ENCODE measurements around the gene DUSP14.

The DUSP14 gene

DNA sequence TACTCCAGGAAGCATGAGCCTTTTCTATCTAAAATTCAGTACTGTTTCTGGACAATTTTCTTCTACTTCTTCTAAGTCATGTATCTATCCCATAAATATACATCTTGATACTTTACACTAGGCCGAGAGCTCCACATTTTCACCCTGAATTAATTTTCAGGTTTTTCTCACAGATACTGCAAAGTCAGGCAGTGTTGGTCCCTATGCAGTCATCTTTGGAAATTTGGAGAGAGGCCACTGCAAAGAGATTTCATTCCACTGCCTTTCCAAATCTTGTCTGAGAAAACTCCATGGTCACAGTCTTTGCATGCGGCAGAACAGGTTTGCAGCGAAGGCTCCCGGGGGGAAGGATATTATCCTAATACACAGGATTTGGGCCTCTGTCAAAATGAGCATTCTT, 28.2 kb downstream of the DUSP14 start:
- DNase-seq (ENCODE audit: low spot score): no peak

- no peak for DNase-seq (ENCODE audit: low spot score)
Observed at GRCh38 chr17:37518826-37519225, 29.1 kb downstream of the DUSP14 start.

DNA sequence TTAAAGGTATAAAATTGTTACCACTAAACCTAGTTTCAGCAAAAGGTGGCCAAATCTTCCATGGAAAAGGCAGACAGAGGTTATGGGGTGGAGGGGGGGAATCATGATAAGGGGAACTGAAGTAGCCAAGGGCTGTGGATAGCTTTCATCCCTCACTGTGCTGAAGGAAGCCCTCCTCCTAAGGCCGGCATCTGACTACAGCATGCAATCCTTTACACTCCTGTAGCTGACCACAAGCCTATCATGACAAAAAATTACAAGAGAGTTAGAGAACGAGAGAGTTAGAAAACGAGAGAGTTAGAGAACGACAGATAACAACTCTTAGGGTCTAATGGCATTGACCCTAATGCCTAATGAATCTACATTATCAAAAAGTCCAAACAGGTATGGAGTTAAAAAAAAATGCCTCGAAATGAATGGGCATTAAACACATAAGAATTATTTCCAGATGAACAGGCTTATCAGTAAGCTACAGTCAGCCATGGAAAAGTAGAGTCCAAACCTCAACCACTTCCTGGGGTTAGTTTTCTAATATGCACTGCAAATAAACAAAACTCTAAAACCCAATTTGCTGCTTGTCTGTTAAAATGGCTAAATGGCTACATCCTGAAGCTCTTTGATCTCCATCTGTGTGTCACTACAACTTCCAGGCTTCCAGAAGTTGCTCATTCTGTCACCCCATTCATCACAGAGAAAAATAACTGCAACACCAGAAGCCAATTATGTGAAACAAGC, 29.7 kb downstream of the DUSP14 start:
- DNase-seq (ENCODE audit: low spot score): no peak

- DNase-seq (ENCODE audit: low spot score): no peak
Observed at GRCh38 chr17:37520174-37520573, 30.5 kb downstream of the DUSP14 start.

DNA sequence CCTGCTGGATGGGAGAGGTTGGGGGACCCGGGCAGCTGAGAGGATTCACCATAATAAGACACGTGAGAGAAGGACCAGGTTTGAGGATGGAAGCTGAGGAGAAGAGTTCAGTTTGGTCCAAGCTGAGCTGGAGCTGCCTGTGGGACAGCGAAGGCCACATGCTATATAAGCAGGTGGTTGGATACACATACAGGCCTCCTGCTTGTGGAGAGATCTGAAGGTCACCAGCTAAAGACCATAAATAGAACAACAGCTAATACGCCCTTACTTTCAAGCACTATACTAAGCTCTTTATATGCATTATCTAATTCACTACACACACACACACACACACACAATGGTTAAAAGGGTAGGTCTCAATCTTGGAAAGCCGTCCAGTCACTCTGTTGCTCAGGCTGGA, 32.1 kb downstream of the DUSP14 start:
- no peak for DNase-seq (ENCODE audit: low spot score)

- DNase-seq (ENCODE audit: low spot score): no peak
Observed at GRCh38 chr17:37523715-37524219, 34.1 kb downstream of the DUSP14 start.

- DNase-seq (ENCODE audit: low spot score): peak; percentile 67
Observed at GRCh38 chr17:37527249-37527851, 37.7 kb downstream of the DUSP14 start.

DNA sequence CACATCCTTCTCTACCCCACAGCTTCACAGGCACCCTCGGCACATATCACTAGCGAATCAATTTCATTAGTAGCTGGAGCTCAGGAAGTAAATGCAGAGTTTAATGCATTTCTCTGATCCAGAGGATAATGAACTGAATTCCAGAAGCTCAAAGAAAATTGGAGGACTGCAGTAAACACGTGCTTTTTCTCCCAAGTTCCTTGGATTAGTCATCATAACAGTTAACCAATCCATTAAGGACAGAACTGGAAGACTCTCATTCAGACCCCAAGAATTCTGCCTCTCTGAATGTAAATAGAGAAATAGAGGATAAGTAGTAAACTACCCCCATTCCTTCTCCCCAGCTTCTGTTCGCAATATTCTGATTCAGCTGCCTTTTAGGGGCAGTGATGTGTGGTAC, 40.7 kb downstream of the DUSP14 start:
- no peak for DNase-seq (ENCODE audit: low spot score)

DNA sequence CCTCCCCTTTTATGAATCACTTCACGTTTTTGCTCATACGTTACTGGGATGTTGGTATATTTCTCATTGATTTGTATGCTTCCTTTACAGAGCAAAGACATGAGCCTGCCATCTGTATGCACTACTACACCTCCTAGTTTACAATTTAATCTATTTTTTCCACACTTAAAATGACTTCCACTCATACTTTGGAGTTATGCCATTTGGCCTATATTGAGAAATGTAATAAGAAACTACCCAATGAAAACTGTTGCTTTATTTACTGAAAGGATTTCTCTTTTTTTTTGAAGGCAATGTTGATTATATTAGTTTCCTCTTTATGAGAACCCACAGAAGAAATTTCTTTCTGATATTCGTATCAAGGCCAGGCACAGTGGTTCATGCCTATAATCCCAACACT, 43.1 kb downstream of the DUSP14 start:
- no peak for DNase-seq (ENCODE audit: low spot score)

DNA sequence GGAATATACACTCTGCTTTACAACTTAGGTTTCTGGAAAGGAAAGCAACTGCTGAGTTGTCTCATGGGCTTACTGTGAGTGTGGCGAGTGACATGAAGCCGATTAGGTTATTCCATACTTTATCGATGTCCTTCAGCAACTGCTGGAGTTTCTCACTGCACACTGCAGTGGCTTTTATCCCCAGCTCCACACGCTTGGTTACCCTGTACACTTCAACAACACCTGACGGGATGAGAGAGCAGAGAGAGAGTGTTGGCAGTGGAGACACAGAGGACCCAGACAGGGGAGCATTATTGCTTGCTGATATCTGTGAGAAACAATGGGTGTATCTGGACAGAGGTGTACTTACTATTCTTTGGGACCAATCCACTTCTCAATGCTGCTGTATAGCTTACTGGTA, 46.2 kb downstream of the DUSP14 start:
- no peak for DNase-seq (ENCODE audit: low spot score)

DNA sequence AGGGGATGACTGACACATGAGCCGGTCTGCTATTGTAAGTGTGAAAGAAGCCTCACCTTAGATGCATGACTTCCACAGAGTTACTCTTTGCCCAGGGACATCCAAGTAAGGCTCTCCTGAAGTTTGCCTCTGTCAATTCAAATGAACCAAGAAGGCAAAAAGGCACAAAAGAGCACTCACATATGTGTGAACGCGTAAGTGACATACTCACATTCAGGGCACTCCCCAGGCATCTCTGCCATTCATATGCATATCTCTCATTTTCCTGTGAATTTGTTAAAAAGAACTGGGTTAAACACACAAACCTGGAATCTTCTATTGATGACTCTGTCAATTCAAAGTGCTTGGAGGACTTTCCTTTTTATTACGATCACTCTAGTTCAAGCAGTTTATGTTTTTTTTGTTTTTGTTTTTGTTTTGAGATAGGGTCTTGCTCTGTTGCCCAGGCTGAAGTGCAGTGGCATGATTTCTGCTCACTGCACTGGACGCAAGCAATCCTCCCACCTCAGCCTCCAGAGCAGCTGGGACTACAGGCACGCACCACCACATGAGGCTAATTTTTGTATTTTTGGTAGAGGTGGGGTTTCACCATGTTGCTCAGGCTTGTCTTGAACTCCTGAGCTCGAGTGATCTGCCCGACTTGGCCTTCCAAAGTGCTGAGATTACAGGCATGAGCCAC, 49.4 kb downstream of the DUSP14 start:
- DNase-seq (ENCODE audit: low spot score): no peak

DNA sequence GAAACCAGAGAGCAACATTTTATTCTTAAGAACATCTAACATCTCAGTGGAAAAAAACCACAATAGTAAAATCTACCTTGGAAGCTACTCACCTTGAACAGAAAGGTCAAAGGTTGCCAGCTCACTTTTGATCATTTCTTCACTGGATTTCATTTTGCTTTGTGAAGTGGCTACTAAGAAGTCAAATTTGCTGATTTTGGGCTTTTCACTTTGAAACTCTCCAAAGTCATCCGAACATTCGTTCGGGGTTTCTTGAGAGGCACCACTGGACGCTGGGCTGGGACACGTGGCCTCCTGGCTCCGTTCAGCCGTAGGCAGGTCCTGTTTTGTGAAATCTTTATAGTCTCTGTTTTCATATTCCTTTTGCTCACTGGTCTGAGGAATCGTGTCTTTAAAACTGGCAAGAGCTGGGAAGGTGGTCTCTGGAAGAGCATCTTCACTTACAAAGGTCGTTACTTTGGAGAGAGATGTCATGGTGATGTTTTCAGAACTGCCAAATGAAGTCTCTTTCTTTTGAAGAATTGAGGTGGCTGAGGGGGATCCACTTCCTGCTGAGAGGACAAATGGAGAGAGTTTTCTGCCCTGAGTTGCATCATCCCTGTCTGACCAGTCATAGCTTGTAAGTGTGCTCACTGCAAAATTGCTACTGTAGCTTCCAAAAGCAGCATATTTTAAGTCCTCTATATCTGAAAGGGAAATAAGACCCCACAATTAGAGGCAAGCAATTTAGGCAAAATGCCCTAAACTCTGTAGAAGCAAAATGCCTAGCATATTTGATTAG, 52.4 kb downstream of the DUSP14 start:
- peak; percentile 22 for DNase-seq (ENCODE audit: low spot score)

DNA sequence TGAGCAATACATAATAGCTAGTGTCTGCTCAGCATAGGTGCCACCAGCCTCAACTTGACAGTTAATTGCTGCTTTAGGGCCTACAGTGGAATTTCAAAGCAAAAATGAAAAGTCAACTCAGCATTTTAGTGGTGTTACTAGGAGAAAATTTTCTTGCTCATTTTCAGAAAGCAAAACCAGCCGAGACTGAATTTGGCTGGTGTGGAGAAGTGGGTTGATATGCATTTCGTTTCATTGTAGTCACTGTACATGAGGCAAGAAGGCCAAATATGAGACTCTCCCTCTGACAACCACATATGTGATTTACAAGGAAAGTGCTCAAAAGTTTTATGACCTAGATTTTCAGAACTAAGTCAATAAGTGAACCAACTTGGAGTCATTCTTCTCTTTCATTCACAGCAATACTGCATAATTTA, 54.0 kb downstream of the DUSP14 start:
- DNase-seq (ENCODE audit: low spot score): no peak

DNA sequence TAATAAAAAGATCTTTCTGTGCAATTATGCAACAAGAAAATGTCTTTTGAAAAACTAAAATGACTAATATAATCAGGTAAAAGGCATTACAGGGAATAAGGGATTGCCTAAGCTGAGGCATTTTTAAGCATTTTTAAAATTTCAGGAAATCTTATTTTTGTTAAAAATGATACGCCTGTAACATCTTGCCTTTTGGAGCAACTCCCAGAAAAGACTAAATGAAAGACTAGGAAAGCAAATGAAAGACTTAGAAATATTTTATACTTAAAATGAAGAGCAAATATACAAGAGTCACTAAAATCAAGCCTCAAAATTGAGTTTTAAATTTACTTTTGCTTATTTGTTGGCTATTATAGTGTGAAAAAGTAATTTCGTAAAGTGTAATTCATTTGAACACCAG, 55.8 kb downstream of the DUSP14 start:
- DNase-seq (ENCODE audit: low spot score): no peak

GRCh38 chr17:37546302-37546701, 56.6 kb downstream of the DUSP14 start:
- DNase-seq (ENCODE audit: low spot score): no peak

DNA sequence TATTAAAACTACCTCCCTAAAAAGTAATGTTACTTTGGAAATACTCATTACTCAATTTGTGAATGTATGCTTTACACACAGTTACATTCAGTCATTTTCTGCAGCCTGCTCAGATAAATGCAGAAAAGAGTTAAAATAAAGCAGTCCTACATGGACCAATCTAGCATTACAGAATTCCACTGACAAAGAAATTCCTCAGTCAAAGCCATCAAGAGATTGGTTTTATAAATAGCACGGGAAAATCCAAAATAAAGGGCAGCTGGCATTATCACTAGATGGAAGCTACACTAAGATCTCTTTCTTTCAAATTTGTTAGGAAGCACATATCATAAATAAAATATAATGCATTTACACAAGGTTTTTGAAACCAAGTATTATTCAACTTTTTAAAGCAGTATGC, 58.3 kb downstream of the DUSP14 start:
- no peak for DNase-seq (ENCODE audit: low spot score)

DNA sequence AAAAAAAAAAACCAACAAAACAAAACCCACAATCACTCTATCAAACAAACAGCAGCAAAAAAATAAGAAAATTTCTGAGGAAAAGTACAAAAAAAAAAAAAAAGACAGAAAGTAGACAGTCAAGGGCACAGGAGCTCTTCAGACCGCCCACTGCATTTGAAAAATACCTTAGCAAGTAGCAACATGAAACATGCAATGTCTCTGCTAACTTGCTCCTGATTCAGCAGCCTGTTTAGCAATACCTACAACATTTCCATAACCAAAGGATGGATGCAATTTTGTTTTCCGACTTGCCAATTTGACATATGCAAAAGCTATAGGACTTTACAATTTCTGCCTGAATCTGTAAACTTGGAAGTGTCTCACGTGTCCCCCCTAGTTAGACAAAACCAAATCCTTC, 62.1 kb downstream of the DUSP14 start:
- no peak for DNase-seq (ENCODE audit: low spot score)

- no peak for DNase-seq (ENCODE audit: low spot score)
Observed at GRCh38 chr17:37553401-37553966, 63.8 kb downstream of the DUSP14 start.

- no peak for DNase-seq (ENCODE audit: low spot score)
Observed at GRCh38 chr17:37555386-37555785, 65.7 kb downstream of the DUSP14 start.

GRCh38 chr17:37557482-37557881, 67.8 kb downstream of the DUSP14 start:
- no peak for DNase-seq (ENCODE audit: low spot score)

DNA sequence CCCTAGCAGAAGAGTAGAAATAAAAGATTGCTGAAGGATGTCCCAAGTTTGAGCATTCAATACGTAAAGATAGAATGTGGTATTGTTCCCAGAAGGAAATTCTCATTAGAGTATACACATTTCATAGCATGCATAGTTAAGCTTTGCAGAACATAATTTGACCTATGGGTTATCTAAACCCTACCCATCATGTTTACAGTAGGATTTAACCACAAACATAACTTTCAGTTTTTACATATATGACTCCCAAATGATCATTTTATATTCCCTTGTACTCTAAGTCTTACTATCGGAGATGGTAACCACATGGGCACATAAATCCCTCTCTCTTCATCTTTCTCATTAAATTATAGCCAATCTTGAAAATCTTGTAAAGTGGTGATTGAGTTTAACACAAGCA, 68.6 kb downstream of the DUSP14 start:
- no peak for DNase-seq (ENCODE audit: low spot score)
